BE2C (cell line): Measurements from ENCODE around the gene ADGRG2.
A peak's percentile ranks its signal among the peaks of the same experiment; 100 is the strongest.

Source experiments
- DNase-seq: peaks from one replicate; pipeline ENCODE4 v3.0.0-alpha.2; 2020
- H3K27me3 ChIP-seq: fragments of 250-450 bp; sonication (Bioruptor Pico); 2 replicates; pipeline ENCODE4 v1.5.1; 2020; ENCODE audit warnings: mild to moderate bottlenecking
- H3K36me3 ChIP-seq: fragments of 250-450 bp; sonication (Bioruptor Pico); 2 replicates; pipeline ENCODE4 v1.5.1; 2020; ENCODE audit warnings: mild to moderate bottlenecking
- H3K4me1 ChIP-seq: fragments of 250-450 bp; sonication (Bioruptor Pico); 2 replicates; pipeline ENCODE4 v1.5.1; 2020
- H3K4me3 ChIP-seq: 2 replicates; pipeline ENCODE4 v1.5.1; 2011; ENCODE audit warnings: low read depth, low read length
- H3K9me3 ChIP-seq: fragments of 250-450 bp; sonication (Bioruptor Pico); 2 replicates; pipeline ENCODE4 v1.5.1; 2020
- CTCF ChIP-seq: IDR thresholded peaks from 2 replicates; pipeline ENCODE4 v1.5.1; 2012; ENCODE audit warnings: mild to moderate bottlenecking, low read depth, low read length

Gene ADGRG2

GRCh38 chrX:19133784-19134183 lies 11.5 kb upstream of the ADGRG2 start:
- DNase-seq, result no peak
- no peaks in the 10 kb centered on the region for H3K9me3 ChIP-seq
- no peaks in the 10 kb centered on the region for H3K27me3 ChIP-seq
- H3K4me1 ChIP-seq, result no peaks in the 10 kb centered on the region
- no peak for TF ChIP-seq CTCF
- H3K4me3 ChIP-seq, result no peak overlapping the region
- no peaks in the 10 kb centered on the region for H3K36me3 ChIP-seq

DNA sequence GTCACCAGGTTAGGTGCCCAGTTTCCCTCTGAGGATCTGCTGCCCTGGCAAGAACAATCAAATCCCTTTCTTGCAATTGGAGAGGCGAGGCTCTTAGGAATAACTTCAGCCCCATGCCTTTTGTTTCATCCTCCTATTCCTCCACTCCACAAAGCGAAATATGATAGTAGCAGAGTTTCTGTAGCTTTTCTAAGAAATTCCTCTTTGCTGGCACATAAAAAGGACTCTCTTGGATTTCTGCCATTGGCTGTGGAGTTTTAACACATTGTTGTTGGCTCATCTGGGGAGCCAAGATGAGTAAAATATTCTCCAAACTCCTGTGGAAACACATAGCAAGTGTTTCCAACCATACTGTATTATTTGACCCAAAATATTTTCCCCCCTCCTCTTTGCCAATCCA lies 11.0 kb upstream of the ADGRG2 start:
- H3K4me3 ChIP-seq, result no peak overlapping the region
- no peaks in the 10 kb centered on the region for H3K4me1 ChIP-seq
- TF ChIP-seq CTCF, result no peak
- H3K36me3 ChIP-seq, result no peaks in the 10 kb centered on the region
- DNase-seq, result no peak
- no peaks in the 10 kb centered on the region for H3K9me3 ChIP-seq
- H3K27me3 ChIP-seq, result no peaks in the 10 kb centered on the region

DNA sequence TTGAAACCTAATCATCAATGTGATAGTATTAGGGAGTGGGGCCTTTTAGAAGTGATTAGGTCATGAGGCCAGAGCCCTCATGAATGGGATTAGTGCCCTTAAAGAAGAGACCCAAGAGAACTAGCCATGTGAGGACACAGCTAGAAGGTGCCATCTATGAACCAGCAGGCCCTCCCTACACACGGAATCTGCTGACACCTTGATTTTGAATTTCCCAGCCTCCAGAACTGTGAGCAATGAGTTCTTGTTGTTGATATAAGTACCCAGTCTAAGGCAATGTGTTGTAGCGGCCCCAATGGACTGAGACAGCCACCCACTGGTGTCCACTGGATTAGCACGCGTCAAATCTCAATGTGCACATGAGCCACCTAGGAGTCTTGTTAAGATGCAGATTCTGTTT lies 8.4 kb upstream of the ADGRG2 start:
- DNase-seq, result no peak
- H3K36me3 ChIP-seq, result no peaks in the 10 kb centered on the region
- H3K27me3 ChIP-seq, result no peaks in the 10 kb centered on the region
- no peaks in the 10 kb centered on the region for H3K4me1 ChIP-seq
- no peak for TF ChIP-seq CTCF
- H3K9me3 ChIP-seq, result no peaks in the 10 kb centered on the region
- no peak overlapping the region for H3K4me3 ChIP-seq

DNA sequence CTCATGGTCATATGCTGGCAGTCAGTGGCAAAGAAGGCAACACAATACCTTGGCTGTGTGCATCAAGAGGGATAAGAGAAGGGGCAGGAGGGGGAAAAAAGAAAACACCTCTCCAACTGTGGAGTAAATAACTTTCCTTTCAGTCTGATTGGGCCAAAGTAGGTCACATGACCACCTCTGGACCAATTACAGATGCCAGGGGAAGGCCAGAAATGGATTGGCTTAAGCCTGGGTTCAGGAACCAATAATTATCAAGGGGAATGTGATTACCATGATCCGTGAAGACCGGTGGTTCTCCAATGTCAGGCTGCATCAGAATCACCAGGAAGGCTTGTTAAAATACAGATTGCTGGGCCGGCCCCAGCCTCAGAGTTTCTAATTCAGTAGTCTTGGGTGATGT lies 7.4 kb upstream of the ADGRG2 start:
- no peaks in the 10 kb centered on the region for H3K36me3 ChIP-seq
- no peaks in the 10 kb centered on the region for H3K27me3 ChIP-seq
- no peaks in the 10 kb centered on the region for H3K9me3 ChIP-seq
- no peak for DNase-seq
- H3K4me3 ChIP-seq, result no peak overlapping the region
- no peaks in the 10 kb centered on the region for H3K4me1 ChIP-seq
- no peak for TF ChIP-seq CTCF

DNA sequence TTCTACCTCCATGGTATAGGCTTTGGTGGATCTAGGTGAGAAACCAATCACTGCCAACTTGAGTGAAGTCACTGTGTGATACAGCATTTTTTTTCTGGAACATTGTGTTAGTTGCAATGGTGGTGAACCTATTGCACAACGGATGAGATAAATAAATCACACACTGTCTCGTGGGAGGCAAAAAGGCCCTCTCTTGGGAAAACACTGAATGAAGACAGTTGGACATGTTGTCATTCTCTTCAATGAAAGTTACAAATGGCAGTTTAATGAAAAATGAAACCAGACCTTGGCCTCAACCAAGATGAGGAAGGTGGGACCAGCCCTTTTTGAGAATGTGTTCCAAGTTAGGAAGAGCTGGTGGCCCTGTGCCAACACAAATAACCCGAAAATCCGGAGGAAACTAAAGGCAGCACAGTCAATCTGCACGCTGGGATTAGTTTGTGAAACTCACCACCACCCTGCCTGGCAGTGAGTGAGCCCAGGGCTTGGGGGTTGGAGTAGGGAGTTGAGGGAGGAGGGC lies 5.4 kb upstream of the ADGRG2 start:
- Histone ChIP-seq H3K27me3 (peaks cover 6% of the 10 kb centered on the region; the same call in 1 of the 2 replicates), H3K4me1 (no peaks in the 10 kb centered on the region), H3K36me3 (no peaks in the 10 kb centered on the region), H3K4me3 (no peak overlapping the region), H3K9me3 (no peaks in the 10 kb centered on the region)
- no peak for TF ChIP-seq CTCF
- DNase-seq, result no peak

DNA sequence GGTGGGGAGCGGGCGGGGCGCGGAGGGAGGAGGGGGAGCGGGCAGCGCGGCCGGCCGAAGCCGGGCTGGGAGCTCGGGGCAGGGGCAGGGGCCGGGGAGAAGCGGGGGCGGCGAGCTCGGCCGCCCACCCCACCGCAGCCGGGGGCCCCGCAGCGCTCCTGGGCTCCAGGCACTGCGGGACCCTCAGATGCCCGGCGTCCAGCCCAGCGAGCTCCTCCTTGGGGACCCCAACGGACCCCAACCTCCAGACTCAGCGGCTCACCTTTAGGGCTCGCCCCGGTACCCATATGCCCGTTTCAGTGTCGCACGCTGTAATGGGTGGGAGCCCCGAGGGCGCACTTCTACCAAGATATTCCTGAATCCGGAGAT lies 357 bp upstream of the ADGRG2 start:
- H3K9me3 ChIP-seq, result no peaks in the 10 kb centered on the region
- no peak for DNase-seq
- peaks cover 24% of the 10 kb centered on the region for H3K27me3 ChIP-seq
- H3K36me3 ChIP-seq, result no peaks in the 10 kb centered on the region
- no peak for TF ChIP-seq CTCF
- H3K4me1 ChIP-seq, result no peaks in the 10 kb centered on the region
- H3K4me3 ChIP-seq, result peak overlapping the region; percentile 41
